DOHH2 (cell line): ENCODE measurements around the gene SKAP1.
A peak's percentile ranks its signal among the peaks of the same experiment; 100 is the strongest.

Source experiments
- H3F3A ChIP-seq: fragments of 200-600 bp; sonication (generic), shearing (Covaris generic); 2 replicates; pipeline ENCODE4 v1.6.0; 2016; ENCODE audit warnings: antibody characterized with exemption, mild to moderate bottlenecking; ENCODE audit not compliant: control insufficient read depth, insufficient read depth
- H3K27ac ChIP-seq: fragments of 200-600 bp; sonication (generic); 2 replicates; pipeline ENCODE4 v1.5.1; 2014; ENCODE audit warnings: low read depth, mild to moderate bottlenecking, low read length, moderate library complexity
- H3K27me3 ChIP-seq: fragments of 200-600 bp; sonication (generic); 2 replicates; pipeline ENCODE4 v1.6.1; 2014; ENCODE audit warnings: mild to moderate bottlenecking, low read length, mixed read lengths; ENCODE audit not compliant: control insufficient read depth
- H3K36me3 ChIP-seq: fragments of 200-600 bp; sonication (generic); 2 replicates; pipeline ENCODE4 v1.6.1; 2014; ENCODE audit warnings: mild to moderate bottlenecking, low read length, moderate library complexity, mixed read lengths; ENCODE audit not compliant: control insufficient read depth
- H3K4me1 ChIP-seq: fragments of 200-600 bp; sonication (generic); 2 replicates; pipeline ENCODE4 v1.6.1; 2014; ENCODE audit warnings: mild to moderate bottlenecking, low read length, mixed read lengths; ENCODE audit not compliant: control insufficient read depth
- H3K4me2 ChIP-seq: fragments of 200-600 bp; sonication (generic); 2 replicates; pipeline ENCODE4 v1.6.0; 2014; ENCODE audit warnings: mild to moderate bottlenecking, low read length, moderate library complexity
- H3K4me3 ChIP-seq: fragments of 200-600 bp; sonication (generic); 2 replicates; pipeline ENCODE4 v1.5.1; 2014; ENCODE audit warnings: mild to moderate bottlenecking, low read length, mixed read lengths
- H3K79me2 ChIP-seq: fragments of 200-600 bp; sonication (generic); 2 replicates; pipeline ENCODE4 v1.6.1; 2014; ENCODE audit warnings: mild to moderate bottlenecking, low read length, mixed read lengths; ENCODE audit not compliant: control insufficient read depth
- H3K9me2 ChIP-seq: fragments of 200-600 bp; sonication (generic); replicated peaks from 2 replicates; pipeline ENCODE4 v1.6.1; 2014; ENCODE audit warnings: mild to moderate bottlenecking, low read length, mixed read lengths; ENCODE audit not compliant: control insufficient read depth
- H3K9me3 ChIP-seq: fragments of 200-600 bp; sonication (generic); 2 replicates; pipeline ENCODE4 v1.6.1; 2014; ENCODE audit warnings: antibody characterized with exemption, low read length, mixed read lengths; ENCODE audit not compliant: control insufficient read depth, insufficient read depth
- H4K20me1 ChIP-seq: fragments of 200-600 bp; sonication (generic); 2 replicates; pipeline ENCODE4 v1.6.0; 2014; ENCODE audit warnings: low read depth, mild to moderate bottlenecking, antibody characterized with exemption, low read length, moderate library complexity; ENCODE audit not compliant: control insufficient read depth, insufficient read depth
- CTCF ChIP-seq: fragments of 200-600 bp; sonication (generic); IDR thresholded peaks from one replicate; pipeline ENCODE4 v1.5.1; 2014; ENCODE audit warnings: antibody characterized with exemption, mild to moderate bottlenecking, low read depth, low read length; ENCODE audit not compliant: poor library complexity, severe bottlenecking
- EZH2phosphoT487 ChIP-seq: fragments of 200-600 bp; sonication (generic); IDR thresholded peaks from 2 replicates; pipeline ENCODE4 v1.6.1; 2017; ENCODE audit warnings: borderline replicate concordance, mild to moderate bottlenecking, antibody characterized with exemption, low read length, moderate library complexity, mixed read lengths

Gene SKAP1

DNA sequence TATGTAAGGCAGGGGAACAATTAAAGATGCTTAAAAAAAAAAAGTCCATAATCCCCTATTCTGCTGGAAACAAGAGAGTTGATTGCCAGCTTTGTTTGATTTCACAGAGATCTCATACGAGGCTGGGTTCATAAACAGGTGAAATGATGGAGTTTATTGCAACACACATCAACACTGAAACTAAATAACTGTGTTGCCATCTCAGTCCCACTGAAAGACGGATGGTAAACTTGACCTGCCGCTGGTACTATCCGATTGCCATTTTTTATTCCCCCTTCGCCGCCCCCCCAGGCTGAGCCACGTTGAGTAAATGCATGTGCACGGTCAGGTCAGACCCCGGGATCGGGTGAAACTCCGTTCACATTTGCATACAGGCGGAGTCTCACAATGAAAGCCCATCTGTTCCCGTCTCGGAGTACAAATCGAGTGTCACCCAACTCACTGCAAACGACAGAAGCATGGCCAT lies 119.2 kb downstream of the SKAP1 start:
- H3K79me2 ChIP-seq: no peaks in the 10 kb centered on the region
- no peak overlapping the region for H3K4me3 ChIP-seq
- no peaks in the 10 kb centered on the region for H3K9me3 ChIP-seq
- H3F3A ChIP-seq: no peaks in the 10 kb centered on the region
- no peaks in the 10 kb centered on the region for H3K36me3 ChIP-seq
- no peak overlapping the region for H3K27ac ChIP-seq
- H3K27me3 ChIP-seq: peaks cover 48% of the 10 kb centered on the region
- no peaks in the 10 kb centered on the region for H3K9me2 ChIP-seq
- H3K4me2 ChIP-seq: no peak overlapping the region
- H3K4me1 ChIP-seq: no peaks in the 10 kb centered on the region
- H4K20me1 ChIP-seq: no peaks in the 10 kb centered on the region
- TF ChIP-seq CTCF: no peak
- TF ChIP-seq EZH2phosphoT487: no peak

- no peaks in the 10 kb centered on the region for H3K4me1 ChIP-seq
- no peak overlapping the region for H3K27ac ChIP-seq
- no peaks in the 10 kb centered on the region for H3K9me3 ChIP-seq
- no peaks in the 10 kb centered on the region for H3K9me2 ChIP-seq
- H3F3A ChIP-seq: no peaks in the 10 kb centered on the region
- no peak overlapping the region for H3K4me3 ChIP-seq
- H3K79me2 ChIP-seq: no peaks in the 10 kb centered on the region
- no peak for TF ChIP-seq CTCF
- TF ChIP-seq EZH2phosphoT487: no peak
- H3K27me3 ChIP-seq: peaks cover 49% of the 10 kb centered on the region
- H3K4me2 ChIP-seq: no peak overlapping the region
- H4K20me1 ChIP-seq: no peaks in the 10 kb centered on the region
- H3K36me3 ChIP-seq: no peaks in the 10 kb centered on the region
These were observed 121.4 kb downstream of the SKAP1 start for GRCh38 chr17:48308581-48308980.

GRCh38 chr17:48307814-48308411 lies 122.1 kb downstream of the SKAP1 start:
- TF ChIP-seq CTCF (peak; percentile 82), EZH2phosphoT487 (no peak)
- Histone ChIP-seq H3F3A (no peaks in the 10 kb centered on the region), H3K4me3 (no peak overlapping the region), H3K79me2 (no peaks in the 10 kb centered on the region), H3K9me3 (no peaks in the 10 kb centered on the region), H3K27me3 (peaks cover 51% of the 10 kb centered on the region), H3K4me1 (no peaks in the 10 kb centered on the region), H4K20me1 (no peaks in the 10 kb centered on the region), H3K27ac (no peak overlapping the region), H3K4me2 (no peak overlapping the region), H3K9me2 (no peaks in the 10 kb centered on the region), H3K36me3 (no peaks in the 10 kb centered on the region)
